Type B pancreatic cell (in vitro differentiated cells): Measurements from ENCODE around the gene HIBCH. TPM values are rescaled to one million over a fixed set of nuclear protein-coding genes. Genes with fewer than 3 reads are reported as not detected.

Experiments used
- DNase-seq: peaks from one replicate; pipeline ENCODE4 v3.0.0; 2021; ENCODE audit warnings: mixed read lengths; ENCODE audit not compliant: unreplicated experiment; ENCODE audit errors: extremely low spot score
- H3K27ac Mint-ChIP-seq: 2 replicates; pipeline ENCODE4 v1.8.0; 2021; ENCODE audit warnings: mild to moderate bottlenecking, mixed read lengths
- H3K27me3 Mint-ChIP-seq: 2 replicates; pipeline ENCODE4 v1.8.0; 2021; ENCODE audit warnings: mixed read lengths
- H3K36me3 Mint-ChIP-seq: 2 replicates; pipeline ENCODE4 v1.8.0; 2021; ENCODE audit warnings: mixed read lengths
- H3K4me1 Mint-ChIP-seq: one replicate; pipeline ENCODE4 v1.8.0; 2021; ENCODE audit warnings: mixed read lengths; ENCODE audit not compliant: unreplicated experiment
- H3K4me3 Mint-ChIP-seq: 2 replicates; pipeline ENCODE4 v1.8.0; 2021; ENCODE audit warnings: mild to moderate bottlenecking, mixed read lengths
- H3K9me3 Mint-ChIP-seq: 2 replicates; pipeline ENCODE4 v1.8.0; 2021; ENCODE audit warnings: mixed read lengths
- CTCF ChIP-seq: fragments of 200-600 bp; sonication (generic); conservative IDR thresholded peaks from 2 replicates; pipeline ENCODE4 v1.5.0; 2021; ENCODE audit warnings: antibody characterized with exemption, mild to moderate bottlenecking
- total RNA-seq: library from RNA; stranded (reverse); gene quantifications from 2 replicates; pipeline ENCODE4 v1.2.1, GENCODE V29; 2021; ENCODE audit warnings: low replicate concordance

HIBCH gene
- total RNA-seq, 1 donor from 2014 or later: 46.6 TPM

DNA sequence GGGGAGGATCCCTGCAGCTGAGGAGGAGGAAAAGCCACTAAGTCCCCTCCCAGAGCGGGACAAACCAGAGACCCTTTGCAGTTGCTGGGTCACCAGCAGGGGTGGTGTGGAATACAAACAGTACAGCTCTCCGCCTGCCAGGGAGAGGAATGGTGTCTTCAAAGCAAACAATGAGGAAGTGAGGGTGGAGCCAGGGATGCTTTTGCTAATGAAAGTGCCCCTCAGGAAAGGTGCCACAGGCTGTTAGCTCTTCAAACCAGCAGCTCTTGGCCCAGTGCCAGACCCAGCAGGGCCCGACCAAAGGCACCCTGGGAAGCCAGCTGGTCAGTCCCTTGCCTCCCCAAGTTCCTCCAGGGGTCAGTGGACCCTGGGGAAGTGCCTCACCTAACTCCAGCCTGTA is 102.8 kb downstream of the HIBCH start:
- Mint-ChIP-seq H3K4me1 (peaks cover 21% of the 10 kb centered on the region), H3K4me3 (no peak overlapping the region), H3K36me3 (peaks cover 22% of the 10 kb centered on the region), H3K9me3 (no peaks in the 10 kb centered on the region), H3K27ac (peak overlapping the region; percentile 0), H3K27me3 (no peaks in the 10 kb centered on the region)
- peak; percentile 69 for DNase-seq
- TF ChIP-seq CTCF: no peak

DNA sequence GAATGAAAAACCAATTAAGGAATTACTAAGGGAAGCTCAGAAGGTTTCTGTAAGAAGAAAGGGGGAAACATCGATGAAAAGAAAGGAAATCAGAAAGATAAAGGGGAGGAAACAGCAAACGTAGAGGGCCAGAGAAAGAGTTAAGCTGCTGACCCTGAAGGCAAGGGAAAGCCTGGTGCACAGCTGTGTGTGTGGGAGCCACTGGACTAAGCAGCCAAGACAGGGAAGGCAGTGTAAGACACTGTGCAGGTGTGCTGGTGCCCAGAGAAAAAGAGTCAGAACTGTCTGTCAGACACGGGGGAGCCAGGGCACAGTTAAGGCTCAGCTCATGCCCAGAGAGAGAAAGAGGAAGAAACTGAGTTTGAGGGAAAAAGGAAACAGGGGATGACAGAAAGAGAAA is 104.0 kb downstream of the HIBCH start:
- H3K4me3 Mint-ChIP-seq: no peak overlapping the region
- no peaks in the 10 kb centered on the region for H3K27me3 Mint-ChIP-seq
- TF ChIP-seq CTCF: no peak
- peaks cover 21% of the 10 kb centered on the region for H3K4me1 Mint-ChIP-seq
- H3K27ac Mint-ChIP-seq: peak overlapping the region; percentile 0
- no peak for DNase-seq
- H3K9me3 Mint-ChIP-seq: no peaks in the 10 kb centered on the region
- H3K36me3 Mint-ChIP-seq: peaks cover 17% of the 10 kb centered on the region

- Mint-ChIP-seq H3K9me3 (no peaks in the 10 kb centered on the region), H3K4me1 (peaks cover 21% of the 10 kb centered on the region), H3K36me3 (peaks cover 17% of the 10 kb centered on the region), H3K27ac (no peak overlapping the region), H3K4me3 (no peak overlapping the region), H3K27me3 (no peaks in the 10 kb centered on the region)
- no peak for TF ChIP-seq CTCF
- DNase-seq: no peak
These were observed 105.0 kb downstream of the HIBCH start for GRCh38 chr2:190214426-190215194.

GRCh38 chr2:190213441-190214335 is 105.9 kb downstream of the HIBCH start:
- Mint-ChIP-seq H3K4me1 (peaks cover 21% of the 10 kb centered on the region), H3K27me3 (no peaks in the 10 kb centered on the region), H3K27ac (no peak overlapping the region), H3K36me3 (peaks cover 8% of the 10 kb centered on the region), H3K4me3 (no peak overlapping the region), H3K9me3 (no peaks in the 10 kb centered on the region)
- DNase-seq: no peak
- no peak for TF ChIP-seq CTCF

GRCh38 chr2:190210471-190210870 is 109.2 kb downstream of the HIBCH start:
- no peaks in the 10 kb centered on the region for H3K27me3 Mint-ChIP-seq
- no peaks in the 10 kb centered on the region for H3K9me3 Mint-ChIP-seq
- no peaks in the 10 kb centered on the region for H3K36me3 Mint-ChIP-seq
- no peak overlapping the region for H3K4me3 Mint-ChIP-seq
- no peak for TF ChIP-seq CTCF
- DNase-seq: no peak
- H3K27ac Mint-ChIP-seq: no peak overlapping the region
- H3K4me1 Mint-ChIP-seq: peaks cover 5% of the 10 kb centered on the region
